B cell (primary cell): Measurements from ENCODE around the gene ELP1.
"Not testable (repeated sequence)": the region's sequence is repeated elsewhere in the genome, so short reads cannot be mapped to it uniquely, and the experiment has no call there.

ENCODE experiments used
- CTCF ChIP-seq: fragments of 200-600 bp; IDR thresholded peaks from one replicate; pipeline ENCODE4 v1.8.0; 2022; ENCODE audit warnings: antibody characterized with exemption, mild to moderate bottlenecking
- EZH2 ChIP-seq: IDR thresholded peaks from 2 replicates; pipeline ENCODE4 v1.6.1; 2012; ENCODE audit warnings: borderline replicate concordance, low read depth, mild to moderate bottlenecking, moderate library complexity, low read length; ENCODE audit not compliant: insufficient read depth, poor library complexity, severe bottlenecking

GRCh38 chr9:108839561-108839960, 94.4 kb downstream of the ELP1 start:
- not testable (repeated sequence) for TF ChIP-seq CTCF, EZH2
